Fibroblast of lung (primary cell): ENCODE measurements around the gene MDFIC2. TPM values are rescaled to one million over a fixed set of nuclear protein-coding genes. Genes with fewer than 3 reads are reported as not detected.

ENCODE experiments used
- DNase-seq, 2 donors: peaks; one replicate each; pipeline versions ENCODE4 v3.0.0 to v3.0.0-alpha.2; 2010; ENCODE audit warnings: low read depth in 2 of 2
- H2AFZ ChIP-seq: 2 replicates; pipeline ENCODE4 v1.5.1; 2012; ENCODE audit warnings: low read length, control low read depth, inconsistent platforms
- H3K27ac ChIP-seq: 2 replicates; pipeline ENCODE4 v1.5.1; 2011; ENCODE audit warnings: low read length, control low read depth; ENCODE audit not compliant: insufficient read depth
- H3K27me3 ChIP-seq: 2 replicates; pipeline ENCODE4 v1.5.1; 2011; ENCODE audit warnings: mild to moderate bottlenecking, low read length; ENCODE audit not compliant: control insufficient read depth, insufficient read depth
- H3K36me3 ChIP-seq: 2 replicates; pipeline ENCODE4 v1.5.1; 2011; ENCODE audit warnings: low read length; ENCODE audit not compliant: control insufficient read depth, insufficient read depth
- H3K4me1 ChIP-seq: 2 replicates; pipeline ENCODE4 v1.5.1; 2011; ENCODE audit warnings: low read length; ENCODE audit not compliant: control insufficient read depth, insufficient read depth; ENCODE audit errors: extremely low read depth
- H3K4me2 ChIP-seq: 2 replicates; pipeline ENCODE4 v1.5.1; 2011; ENCODE audit warnings: low read length, control low read depth; ENCODE audit not compliant: insufficient read depth; ENCODE audit errors: extremely low read depth
- H3K4me3 ChIP-seq, 4 experiments: fragments of 200-600 bp in 1 of 4; sonication (generic) in 1 of 4; replicated peaks in 1 of 4; 2 replicates each; pipeline ENCODE4 v1.5.1; 2011 to 2016; ENCODE audit warnings: low read length in 4 of 4, low read depth in 3 of 4, mild to moderate bottlenecking in 3 of 4, control low read depth in 2 of 4, inconsistent platforms in 1 of 4, mixed read lengths in 1 of 4; ENCODE audit not compliant: insufficient read depth in 1 of 4; ENCODE audit errors: control extremely low read depth in 1 of 4
- H3K79me2 ChIP-seq: 2 replicates; pipeline ENCODE4 v1.5.1; 2012; ENCODE audit warnings: mild to moderate bottlenecking, low read length, inconsistent platforms; ENCODE audit not compliant: control insufficient read depth, insufficient read depth
- H3K9ac ChIP-seq: 2 replicates; pipeline ENCODE4 v1.5.1; 2011; ENCODE audit warnings: mild to moderate bottlenecking, low read length, control low read depth; ENCODE audit not compliant: insufficient read depth
- H3K9me3 ChIP-seq: 2 replicates; pipeline ENCODE4 v1.5.1; 2012; ENCODE audit warnings: low read depth, low read length; ENCODE audit not compliant: control insufficient read depth, insufficient read depth
- H4K20me1 ChIP-seq: 2 replicates; pipeline ENCODE4 v1.5.1; 2011; ENCODE audit warnings: low read length; ENCODE audit not compliant: control insufficient read depth, insufficient read depth; ENCODE audit errors: extremely low read depth
- CTCF ChIP-seq, 2 donors: IDR thresholded peaks in 1 of 2; conservative IDR thresholded peaks in 1 of 2; 1 replicate in 1 of 2; 2 replicates in 1 of 2; pipeline ENCODE4 v1.5.1; 2011 to 2012; ENCODE audit warnings: low read length in 2 of 2, control low read depth in 1 of 2, inconsistent platforms in 1 of 2, low read depth in 1 of 2, mild to moderate bottlenecking in 1 of 2
- EZH2 ChIP-seq: IDR thresholded peaks from 2 replicates; pipeline ENCODE4 v1.5.1; 2012; ENCODE audit warnings: low read length, control low read depth, mild to moderate bottlenecking; ENCODE audit errors: missing control alignments
- polyA plus RNA-seq, 2 donors: library from polyadenylated mRNA; depleted of rRNA in 1 of 2; stranded (reverse) in 1 of 2; unstranded in 1 of 2; fragments of >200 nt; gene quantifications; 2 replicates each; pipeline ENCODE4 v1.2.1, GENCODE V29; 2011 to 2012; ENCODE audit warnings: missing spikeins in 1 of 2
- total RNA-seq: library from RNA; depleted of rRNA; stranded (reverse); fragments of >200 nt; gene quantifications from 2 replicates; pipeline ENCODE4 v1.2.1, GENCODE V29; 2014

The MDFIC2 gene
- total and polyA plus RNA-seq, 2 donors (not counting 1 experiment from before 2014, with no cell fraction given), result not detected

- no peaks in the 10 kb centered on the region for H3K9me3 ChIP-seq
- H3K27me3 ChIP-seq, result no peaks in the 10 kb centered on the region
- no peak overlapping the region for H3K4me3 ChIP-seq
- TF ChIP-seq EZH2 (no peak), CTCF (conservative IDR thresholded peaks at IDR 0.05 in 1 of 2, IDR thresholded peaks at IDR 0.05 in 1 of 2; ENCODE audit: low read depth in 1 of 2, low read length in 2 of 2) (no peak)
- H3K79me2 ChIP-seq, result no peaks in the 10 kb centered on the region
- H3K27ac ChIP-seq, result no peak overlapping the region
- no peak for DNase-seq
- no peaks in the 10 kb centered on the region for H3K4me1 ChIP-seq
- H3K36me3 ChIP-seq, result no peaks in the 10 kb centered on the region
- no peak overlapping the region for H2AFZ ChIP-seq
- no peaks in the 10 kb centered on the region for H4K20me1 ChIP-seq
- H3K9ac ChIP-seq, result no peak overlapping the region
- no peak overlapping the region for H3K4me2 ChIP-seq
These were observed 85.0 kb downstream of the MDFIC2 start for GRCh38 chr3:70227437-70227836.

- H3K79me2 ChIP-seq, result no peaks in the 10 kb centered on the region
- DNase-seq, result no peak
- no peak overlapping the region for H3K4me3 ChIP-seq
- H3K36me3 ChIP-seq, result no peaks in the 10 kb centered on the region
- no peak overlapping the region for H3K27ac ChIP-seq
- H3K4me1 ChIP-seq, result no peaks in the 10 kb centered on the region
- H2AFZ ChIP-seq, result no peak overlapping the region
- H3K4me2 ChIP-seq, result no peak overlapping the region
- no peaks in the 10 kb centered on the region for H3K9me3 ChIP-seq
- TF ChIP-seq EZH2, result no peak
- TF ChIP-seq CTCF (conservative IDR thresholded peaks at IDR 0.05 in 1 of 2, IDR thresholded peaks at IDR 0.05 in 1 of 2; ENCODE audit: low read depth in 1 of 2, low read length in 2 of 2), result no peak
- H3K27me3 ChIP-seq, result no peaks in the 10 kb centered on the region
- H4K20me1 ChIP-seq, result no peaks in the 10 kb centered on the region
- no peak overlapping the region for H3K9ac ChIP-seq
These were observed 87.3 kb downstream of the MDFIC2 start for GRCh38 chr3:70225146-70225545.

- no peak for DNase-seq
- TF ChIP-seq CTCF (conservative IDR thresholded peaks at IDR 0.05 in 1 of 2, IDR thresholded peaks at IDR 0.05 in 1 of 2; ENCODE audit: low read depth in 1 of 2, low read length in 2 of 2), result no peak
- no peak for TF ChIP-seq EZH2
- Histone ChIP-seq H3K4me2 (no peak overlapping the region), H3K9ac (no peak overlapping the region), H4K20me1 (no peaks in the 10 kb centered on the region), H3K79me2 (no peaks in the 10 kb centered on the region), H3K4me1 (no peaks in the 10 kb centered on the region), H3K27ac (no peak overlapping the region), H2AFZ (no peak overlapping the region), H3K9me3 (no peaks in the 10 kb centered on the region), H3K36me3 (no peaks in the 10 kb centered on the region), H3K27me3 (no peaks in the 10 kb centered on the region), H3K4me3 (no peak overlapping the region)
These were observed 88.1 kb downstream of the MDFIC2 start for GRCh38 chr3:70224337-70224736.
